ENCODE results near the gene AFP. TPM values are rescaled to one million over a fixed set of nuclear protein-coding genes. Genes with fewer than 3 reads are reported as not detected.

AFP gene
- total and polyA plus RNA-seq, 2 of the 4 experiments (the other 2 are of a cell fraction): 0.87 to 1.3 TPM

GRCh38 chr4:73432169-73433000, 3.6 kb upstream of the AFP start:
- DNase-seq (no peak), ATAC-seq (ENCODE audit: low read depth) (no peak)
- H4K91ac ChIP-seq (ENCODE audit: insufficient read depth, low read depth, low read length): no peak overlapping the region
- WGBS, 2 experiments (ENCODE audit: extremely low coverage in 2 of 2, insufficient read length in 1 of 2): no CpG with 5 or more reads among the region's 5 CpGs
- no peak overlapping the region for H2BK5ac ChIP-seq (ENCODE audit: low read depth, low read length, poor library complexity, severe bottlenecking)
- TF ChIP-seq SMC3 (IDR thresholded peaks at IDR 0.05; ENCODE audit: low read depth, low read length) (no peak), FOS (IDR thresholded peaks at IDR 0.05; ENCODE audit: low read depth, low read length) (no peak)
- H3K27ac ChIP-seq (ENCODE audit: insufficient read depth, low read length): no peak overlapping the region
- H2BK20ac ChIP-seq (ENCODE audit: low read depth, low read length): no peak overlapping the region
- H3K27me3 ChIP-seq (ENCODE audit: control insufficient read depth, insufficient read depth, low read length): peaks cover 7% of the 10 kb centered on the region
- intact Hi-C loops (cut with micrococcal nuclease) (no loop called here), dilution Hi-C loops (cut with HindIII; ENCODE audit: low sequenced_read_pairs, unreplicated experiment) (no loop called here), in situ Hi-C loops (cut with MboI; ENCODE audit: low sequenced_read_pairs) (no loop called here)
- no peaks in the 10 kb centered on the region for H3K9me1 ChIP-seq (ENCODE audit: insufficient read depth, low read length)
- H2AFZ ChIP-seq (replicated peaks; ENCODE audit: low read length, poor library complexity): no peak overlapping the region
- H3K18ac ChIP-seq (ENCODE audit: low read depth, low read length): no peak overlapping the region
- no peak overlapping the region for H3K56ac ChIP-seq (ENCODE audit: extremely low read depth, insufficient read depth, low read length)
- H3K4me2 ChIP-seq (ENCODE audit: low read depth, low read length): no peak overlapping the region
- H3K9me3 ChIP-seq (ENCODE audit: control insufficient read depth, insufficient read depth, low read length): no peaks in the 10 kb centered on the region
- no peak overlapping the region for H3K4ac ChIP-seq (ENCODE audit: low read depth, low read length)
- H3K4me3 ChIP-seq (ENCODE audit: insufficient read depth, low read depth, low read length): no peak overlapping the region
- H4K8ac ChIP-seq (ENCODE audit: low read depth in 2 of 2, low read length in 2 of 2): no peak overlapping the region
- no peaks in the 10 kb centered on the region for H3K36me3 ChIP-seq (ENCODE audit: control insufficient read depth, insufficient read depth, low read length)
- no peak overlapping the region for H2AK9ac ChIP-seq (replicated peaks; ENCODE audit: low read depth, low read length, poor library complexity)
- no peak overlapping the region for H3K23ac ChIP-seq (ENCODE audit: low read depth, low read length)
- no TSS peak for BruUV-seq (replicated peaks)
- no peak overlapping the region for H2BK120ac ChIP-seq (ENCODE audit: low read depth, low read length)
- no peak overlapping the region for H2BK15ac ChIP-seq (ENCODE audit: low read depth, low read length)
- no peaks in the 10 kb centered on the region for H3K4me1 ChIP-seq (ENCODE audit: control insufficient read depth, insufficient read depth, low read length)
- no peaks in the 10 kb centered on the region for H3K79me1 ChIP-seq (ENCODE audit: low read depth in 1 of 2, low read length in 2 of 2)
- H2AK5ac ChIP-seq (ENCODE audit: low read depth, low read length): no peak overlapping the region
- H3K14ac ChIP-seq (replicated peaks; ENCODE audit: low read depth, low read length): no peak overlapping the region
- H3K9ac ChIP-seq (ENCODE audit: low read depth, low read length): no peak overlapping the region
- POLR2A ChIA-PET (ENCODE audit: unreplicated experiment): no interaction called here
- CTCF ChIA-PET: interaction anchor here (0.6 to 2.0 kb wide), 2 partner anchors 14 to 117 kb away, joined by 4 to 6 read pairs; no protein-coding TSS in a partner anchor
- no peaks in the 10 kb centered on the region for H4K20me1 ChIP-seq (ENCODE audit: insufficient read depth, low read length)
- H4K5ac ChIP-seq (ENCODE audit: low read depth, low read length): no peak overlapping the region
